Endometrium (tissue), 2 donors: Measurements from ENCODE around the gene DHX32.
"Not testable (repeated sequence)": the region's sequence is repeated elsewhere in the genome, so short reads cannot be mapped to it uniquely, and the experiment has no call there.

Experiments
- FAIRE-seq: peaks from 2 replicates; lab custom pipeline; 2012; peaks lifted over from hg19 to GRCh38; lab: Jason Lieb, UNC
- donor health status: control.
- donor health status: control.

Gene DHX32

GRCh38 chr10:125895130-125896087, 14.3 kb upstream of the DHX32 start:
- FAIRE-seq = not testable (repeated sequence)

- not testable (repeated sequence) for FAIRE-seq
Observed at GRCh38 chr10:125894176-125894575, 13.1 kb upstream of the DHX32 start.

- FAIRE-seq = not testable (repeated sequence)
Observed at GRCh38 chr10:125892402-125892801, 11.3 kb upstream of the DHX32 start.

- FAIRE-seq = not testable (repeated sequence)
Observed at GRCh38 chr10:125889441-125889840, 8.3 kb upstream of the DHX32 start.

GRCh38 chr10:125886914-125887512, 5.9 kb upstream of the DHX32 start:
- no peak for FAIRE-seq

GRCh38 chr10:125883211-125883610, 2.1 kb upstream of the DHX32 start:
- no peak for FAIRE-seq

- FAIRE-seq = no peak
Observed at GRCh38 chr10:125882596-125882995, 1.5 kb upstream of the DHX32 start.

GRCh38 chr10:125880719-125881118, 373 bp downstream of the DHX32 start:
- no peak for FAIRE-seq

- FAIRE-seq = no peak
Observed at GRCh38 chr10:125878957-125879835, 1.9 kb downstream of the DHX32 start.

GRCh38 chr10:125871338-125871737, 9.8 kb downstream of the DHX32 start:
- FAIRE-seq = no peak

- peak; percentile 78 for FAIRE-seq
Observed at GRCh38 chr10:125868372-125868975, 12.6 kb downstream of the DHX32 start.

- no peak for FAIRE-seq
Observed at GRCh38 chr10:125866421-125867029, 14.6 kb downstream of the DHX32 start.

GRCh38 chr10:125865120-125865519, 16.0 kb downstream of the DHX32 start:
- FAIRE-seq = no peak

GRCh38 chr10:125859128-125859817, 21.8 kb downstream of the DHX32 start:
- no peak for FAIRE-seq

- FAIRE-seq = no peak
Observed at GRCh38 chr10:125857185-125857760, 23.8 kb downstream of the DHX32 start.

GRCh38 chr10:125852487-125852886, 28.6 kb downstream of the DHX32 start:
- FAIRE-seq = no peak

- no peak for FAIRE-seq
Observed at GRCh38 chr10:125850766-125851731, 30.0 kb downstream of the DHX32 start.

- no peak for FAIRE-seq
Observed at GRCh38 chr10:125849448-125849847, 31.6 kb downstream of the DHX32 start.

GRCh38 chr10:125848857-125849256, 32.2 kb downstream of the DHX32 start:
- FAIRE-seq = no peak
